HepG2 (cell line): Measurements from ENCODE around the gene SYN1. TPM values are rescaled to one million over a fixed set of nuclear protein-coding genes. Genes with fewer than 3 reads are reported as not detected.

ENCODE experiments used
- GLI4 ChIP-seq: sonication (generic); formaldehyde crosslinking; IDR thresholded peaks from 2 replicates; pipeline ENCODE4 v1.5.1; 2020; ENCODE audit warnings: missing genetic modification reagents, mild to moderate bottlenecking, moderate library complexity, borderline replicate concordance
- MBNL3 ChIP-seq: fragments of 250-450 bp; sonication (Bioruptor Pico); conservative IDR thresholded peaks from 2 replicates; pipeline ENCODE4 v1.8.0; 2022; ENCODE audit warnings: mild to moderate bottlenecking, inconsistent platforms
- NFKBIZ ChIP-seq: IDR thresholded peaks from 2 replicates; pipeline ENCODE4 v1.6.1; 2018; ENCODE audit warnings: missing genetic modification reagents, missing compliant biosample characterization
- PBX2 ChIP-seq: IDR thresholded peaks from 2 replicates; pipeline ENCODE4 v1.6.1; 2016; ENCODE audit warnings: control low read depth
- POGK ChIP-seq: sonication (generic); formaldehyde crosslinking; conservative IDR thresholded peaks from 2 replicates; pipeline ENCODE4 v1.8.0; 2022; ENCODE audit warnings: mild to moderate bottlenecking, moderate library complexity, missing genetic modification reagents
- RBAK ChIP-seq: sonication (generic); formaldehyde crosslinking; IDR thresholded peaks from 2 replicates; pipeline ENCODE4 v1.5.1; 2020; ENCODE audit warnings: mild to moderate bottlenecking, missing genetic modification reagents
- SOX13 ChIP-seq, 3 experiments: fragments of 450-650 bp in 1 of 3; sonication (generic) in 1 of 3; formaldehyde crosslinking in 1 of 3; IDR thresholded peaks in 2 of 3; conservative IDR thresholded peaks in 1 of 3; 2 replicates each; pipeline versions ENCODE4 v1.5.0 to v1.6.1; 2016 to 2020; ENCODE audit warnings: antibody characterized with exemption in 1 of 3, mild to moderate bottlenecking in 1 of 3, missing compliant biosample characterization in 1 of 3, missing genetic modification reagents in 1 of 3, moderate library complexity in 1 of 3
- THRA ChIP-seq: sonication (generic); formaldehyde crosslinking; IDR thresholded peaks from 2 replicates; pipeline ENCODE4 v1.4.0; 2020; ENCODE audit warnings: missing genetic modification reagents, borderline replicate concordance
- ZNF143 ChIP-seq: sonication (generic); formaldehyde crosslinking; IDR thresholded peaks from 2 replicates; pipeline ENCODE4 v1.4.0; 2020; ENCODE audit warnings: missing genetic modification reagents
- ZNF17 ChIP-seq: sonication (generic); formaldehyde crosslinking; IDR thresholded peaks from 2 replicates; pipeline ENCODE4 v1.5.0; 2020; ENCODE audit warnings: mild to moderate bottlenecking, missing genetic modification reagents
- ZNF224 ChIP-seq: sonication (generic); formaldehyde crosslinking; IDR thresholded peaks from 2 replicates; pipeline ENCODE4 v1.5.0; 2020; ENCODE audit warnings: mild to moderate bottlenecking, missing genetic modification reagents
- ZNF296 ChIP-seq: sonication (generic); formaldehyde crosslinking; conservative IDR thresholded peaks from 2 replicates; pipeline ENCODE4 v1.5.0; 2020; ENCODE audit warnings: mild to moderate bottlenecking, missing genetic modification reagents
- ZNF503 ChIP-seq: sonication (generic); formaldehyde crosslinking; IDR thresholded peaks from 2 replicates; pipeline ENCODE4 v1.4.0; 2020; ENCODE audit warnings: missing genetic modification reagents
- ZNF513 ChIP-seq: sonication (generic); formaldehyde crosslinking; conservative IDR thresholded peaks from 2 replicates; pipeline ENCODE4 v1.5.0; 2020; ENCODE audit warnings: missing genetic modification reagents
- ZZZ3 ChIP-seq: sonication (generic); formaldehyde crosslinking; IDR thresholded peaks from 2 replicates; pipeline ENCODE4 v1.4.0; 2020; ENCODE audit warnings: missing genetic modification reagents, mild to moderate bottlenecking, borderline replicate concordance
- polyA plus RNA-seq, 8 experiments: library from polyadenylated mRNA; depleted of rRNA in 3 of 8; stranded (reverse) in 7 of 8; unstranded in 1 of 8; fragments of >200 nt; fragmentation: Illumina TruSeq in 4 of 8; extraction: Trizol in 4 of 8; gene quantifications; 2 replicates each; pipeline versions ENCODE4 v1.2.1 to v1.2.3, GENCODE V29; 2011 to 2016; ENCODE audit warnings: low read depth in 4 of 8, missing spikeins in 1 of 8, mixed read lengths in 1 of 8; ENCODE audit not compliant: insufficient read depth in 1 of 8
- total RNA-seq, 5 experiments: library from RNA; depleted of rRNA; stranded (reverse); fragments of >200 nt; fragmentation: Illumina TruSeq; extraction: Trizol; gene quantifications; 2 replicates each; pipeline ENCODE4 v1.2.3, GENCODE V29; 2016; ENCODE audit warnings: low read depth in 1 of 5
- TF ChIP-seq, protein P1 (sequence below): sonication (generic); formaldehyde crosslinking; IDR thresholded peaks from 2 replicates; pipeline ENCODE4 v1.8.1; 2023; ENCODE audit warnings: mild to moderate bottlenecking, missing genetic modification reagents

Gene SYN1
- total and polyA plus RNA-seq, 2 of the 13 experiments (the other 11 are each of a cell fraction or from before 2014, with no cell fraction given) = not detected

- TF ChIP-seq THRA (CRISPR knock-in tag) (peak; percentile 39; the same call in 1 of the 2 replicates), SOX13 (IDR thresholded peaks at IDR 0.05) (no peak), SOX13 (CRISPR knock-in tag; conservative IDR thresholded peaks at IDR 0.05 in 1 of 2, IDR thresholded peaks at IDR 0.05 in 1 of 2) (no peak), ZNF296 (CRISPR knock-in tag) (no peak), ZNF224 (CRISPR knock-in tag) (no peak), ZZZ3 (no peak), RBAK (CRISPR knock-in tag) (no peak), ZNF513 (CRISPR knock-in tag) (no peak), PBX2 (CRISPR knock-in tag) (no peak), ZNF143 (CRISPR knock-in tag) (no peak), ZNF17 (CRISPR knock-in tag) (no peak), GLI4 (CRISPR knock-in tag) (peak; percentile 55; the same call in 1 of the 2 replicates), NFKBIZ (CRISPR knock-in tag) (no peak), MBNL3 (CRISPR knock-in tag) (no peak), POGK (CRISPR knock-in tag) (peak; percentile 58; the same call in 1 of the 2 replicates), ZNF503 (CRISPR knock-in tag) (no peak)
- TF ChIP-seq, protein P1, sequence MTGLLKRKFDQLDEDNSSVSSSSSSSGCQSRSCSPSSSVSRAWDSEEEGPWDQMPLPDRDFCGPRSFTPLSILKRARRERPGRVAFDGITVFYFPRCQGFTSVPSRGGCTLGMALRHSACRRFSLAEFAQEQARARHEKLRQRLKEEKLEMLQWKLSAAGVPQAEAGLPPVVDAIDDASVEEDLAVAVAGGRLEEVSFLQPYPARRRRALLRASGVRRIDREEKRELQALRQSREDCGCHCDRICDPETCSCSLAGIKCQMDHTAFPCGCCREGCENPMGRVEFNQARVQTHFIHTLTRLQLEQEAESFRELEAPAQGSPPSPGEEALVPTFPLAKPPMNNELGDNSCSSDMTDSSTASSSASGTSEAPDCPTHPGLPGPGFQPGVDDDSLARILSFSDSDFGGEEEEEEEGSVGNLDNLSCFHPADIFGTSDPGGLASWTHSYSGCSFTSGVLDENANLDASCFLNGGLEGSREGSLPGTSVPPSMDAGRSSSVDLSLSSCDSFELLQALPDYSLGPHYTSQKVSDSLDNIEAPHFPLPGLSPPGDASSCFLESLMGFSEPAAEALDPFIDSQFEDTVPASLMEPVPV (CRISPR knock-in tag) = 0 out of 2 replicates have a peak, but pooled peaks have one; percentile 32
Observed at GRCh38 chrX:47619486-47620302, at the start of gene SYN1 (continued).
